PFSK-1 (cell line): Measurements from ENCODE around the gene MAPK7.

Experiments used
- FOXP2 ChIP-seq: optimal IDR thresholded peaks from 2 replicates; pipeline ENCODE3; 2011; ENCODE audit warnings: borderline replicate concordance, control low read depth, inconsistent platforms; ENCODE audit not compliant: insufficient read depth; ENCODE audit errors: extremely low read length, extremely low read depth
- POLR2AphosphoS5 ChIP-seq: IDR thresholded peaks from 2 replicates; pipeline ENCODE4 v1.6.1; 2012; ENCODE audit warnings: low read depth, mild to moderate bottlenecking, control low read depth, low read length, moderate library complexity
- REST ChIP-seq, 2 experiments: IDR thresholded peaks; 2 replicates each; pipeline versions ENCODE4 v1.6.1 to v1.8.0; 2011 to 2012; ENCODE audit warnings: low read depth in 2 of 2, low read length in 2 of 2, control low read depth in 1 of 2, inconsistent platforms in 1 of 2, mild to moderate bottlenecking in 1 of 2, moderate library complexity in 1 of 2; ENCODE audit not compliant: insufficient read depth in 1 of 2
- SIN3A ChIP-seq: IDR thresholded peaks from 2 replicates; pipeline ENCODE4 v1.6.1; 2012; ENCODE audit warnings: mild to moderate bottlenecking, low read length, moderate library complexity, borderline replicate concordance; ENCODE audit not compliant: insufficient read depth
- TAF1 ChIP-seq: IDR thresholded peaks from 2 replicates; pipeline ENCODE4 v1.6.1; 2012; ENCODE audit warnings: low read length, control low read depth, borderline replicate concordance; ENCODE audit not compliant: insufficient read depth

GRCh38 chr17:19337712-19338023, 40.6 kb upstream of the MAPK7 start:
- no peak for TF ChIP-seq TAF1
- no peak for TF ChIP-seq SIN3A
- TF ChIP-seq POLR2AphosphoS5: no peak
- no peak for TF ChIP-seq REST (IDR thresholded peaks at IDR 0.05; ENCODE audit: insufficient read depth in 1 of 2, low read depth in 2 of 2, low read length in 2 of 2)
- no peak for TF ChIP-seq FOXP2
